Retinal pigment epithelial cell (primary cell): Measurements from ENCODE around the gene DHX58.

ENCODE experiments used
- DNase-seq: peaks from one replicate; pipeline ENCODE4 v3.0.0-alpha.2; 2010; ENCODE audit warnings: low read depth
- H3K4me3 ChIP-seq: 2 replicates; pipeline ENCODE4 v1.5.1; 2011; ENCODE audit warnings: mild to moderate bottlenecking, low read length, control low read depth, moderate library complexity
- CTCF ChIP-seq: conservative IDR thresholded peaks from 2 replicates; pipeline ENCODE4 v1.5.1; 2011; ENCODE audit warnings: low read depth, low read length, control low read depth, inconsistent platforms

DHX58 gene

GRCh38 chr17:42127414-42127813, 14.9 kb upstream of the DHX58 start:
- no peak overlapping the region for H3K4me3 ChIP-seq
- TF ChIP-seq CTCF = no peak
- DNase-seq = no peak

GRCh38 chr17:42126836-42127235, 14.3 kb upstream of the DHX58 start:
- no peak overlapping the region for H3K4me3 ChIP-seq
- DNase-seq = no peak
- TF ChIP-seq CTCF = no peak

DNA sequence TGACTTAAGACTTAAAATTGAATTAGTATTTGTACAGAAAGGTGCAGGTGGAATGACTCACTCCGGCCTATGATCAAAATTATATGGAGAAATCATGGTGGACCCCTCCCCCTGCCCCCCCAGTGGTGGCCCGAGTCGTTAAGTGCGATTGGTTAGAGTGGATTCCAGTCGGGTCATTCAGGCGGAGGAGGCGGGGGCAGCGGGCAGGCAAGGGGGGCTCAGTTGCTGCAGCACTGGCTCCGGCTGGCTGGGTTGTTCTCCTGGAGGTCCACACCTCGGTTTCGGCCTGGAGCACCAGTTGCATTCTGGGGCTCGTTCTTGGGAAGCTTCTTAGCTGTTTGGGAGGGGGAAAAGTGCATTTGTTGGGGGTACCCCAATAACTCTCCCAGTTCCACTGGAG, 13.1 kb upstream of the DHX58 start:
- no peak for TF ChIP-seq CTCF
- DNase-seq = no peak
- H3K4me3 ChIP-seq = no peak overlapping the region

DNA sequence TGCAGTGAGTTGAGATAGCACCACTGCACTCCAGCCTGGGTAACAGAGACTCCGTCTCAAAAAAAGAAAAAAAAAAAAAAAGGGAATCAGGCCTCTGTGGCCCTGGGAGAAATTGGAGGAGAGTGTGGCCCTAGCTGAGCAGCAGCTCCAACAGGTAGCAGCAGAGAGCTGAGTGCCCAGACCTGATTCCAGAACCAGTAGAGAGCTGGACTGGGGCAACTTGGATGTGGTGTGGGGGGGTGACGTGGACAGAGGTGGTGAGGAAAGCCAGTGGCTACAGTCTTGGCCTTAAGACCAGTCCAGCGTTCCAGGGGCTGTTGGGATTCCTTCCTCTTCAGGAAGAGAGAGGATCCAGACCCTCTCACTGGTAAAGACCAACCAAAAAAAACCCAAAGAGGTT, 11.7 kb upstream of the DHX58 start:
- no peak for TF ChIP-seq CTCF

GRCh38 chr17:42122371-42123303, 10.1 kb upstream of the DHX58 start, which contains the start of gene HSPB9:
TSS of gene HSPB9 (plus strand) at chr17:42122804. CDS start at chr17:42122851, 47 bp downstream.
- no peak within 1 kb of the TSS for H3K4me3 ChIP-seq
- DNase-seq = no peak
- TF ChIP-seq CTCF = no peak

More for the DNA sequence above, 11.7 kb upstream of the DHX58 start:
- H3K4me3 ChIP-seq = no peak overlapping the region
- DNase-seq = no peak

DNA sequence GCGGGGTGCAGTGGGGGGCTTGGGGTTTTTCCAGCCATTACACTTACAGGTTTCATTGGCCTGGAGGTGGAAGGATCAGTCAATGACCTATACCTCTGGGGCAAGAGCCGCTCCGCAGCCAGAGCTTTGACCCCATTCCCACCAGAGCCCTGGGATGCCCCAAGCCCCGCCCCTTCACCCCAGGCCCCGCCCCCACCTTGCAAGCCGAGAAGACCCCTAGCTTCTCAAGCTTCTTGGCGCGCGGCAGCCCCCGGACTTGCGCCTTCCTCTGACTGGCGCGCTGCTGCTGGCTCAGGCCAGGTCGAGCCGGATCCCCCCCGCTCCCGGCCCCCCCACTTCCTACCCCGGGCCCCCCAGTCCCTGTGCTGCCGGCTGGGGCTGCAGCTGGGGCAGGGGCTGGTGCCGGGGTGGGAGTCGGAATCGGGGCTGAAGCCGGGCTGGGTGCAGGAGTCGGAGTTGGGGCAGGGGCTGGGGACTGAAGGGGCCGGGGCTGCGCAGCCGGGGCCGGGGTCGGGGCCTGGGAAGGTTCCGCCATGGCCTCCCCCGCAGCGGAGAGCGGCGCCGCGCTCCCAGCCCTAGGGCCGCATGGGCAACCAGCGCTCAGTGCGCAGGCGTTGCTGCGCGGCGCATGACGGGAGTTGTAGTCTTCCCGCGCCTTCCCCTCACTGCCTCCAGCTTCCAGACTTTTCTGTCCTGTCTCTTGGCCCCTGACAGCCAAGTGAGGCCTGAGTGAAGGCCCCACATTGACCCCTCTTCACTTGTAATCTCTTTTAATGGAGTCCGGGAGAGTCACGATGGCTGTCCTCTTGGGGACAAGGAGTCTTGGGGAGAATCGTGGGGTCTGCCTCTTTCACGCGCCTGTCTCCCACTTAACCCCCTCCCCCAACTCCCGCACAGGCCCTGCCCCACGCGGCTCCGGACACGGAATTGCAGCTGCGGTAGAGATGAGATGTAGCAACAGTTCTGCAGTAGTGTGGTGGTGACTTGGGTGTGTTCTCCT, 8.6 kb upstream of the DHX58 start, which contains the start of gene KAT2A:
KAT2A (minus strand) TSS at position 598 of the 1,000 bp plus-strand sequence; CDS start at position 535, 63 bp downstream.
- no peak for DNase-seq
- TF ChIP-seq CTCF = no peak
- H3K4me3 ChIP-seq = peak within 1 kb of the TSS; percentile 48
